ENCODE results near the gene ZCCHC7. TPM values are rescaled to one million over a fixed set of nuclear protein-coding genes. Genes with fewer than 3 reads are reported as not detected.
"Not testable (repeated sequence)": the region's sequence is repeated elsewhere in the genome, so short reads cannot be mapped to it uniquely, and the experiment has no call there.

ZCCHC7 gene
- 19.3 and 26.9 TPM in 2 replicates for total RNA-seq

- DNase-seq (ENCODE audit: low read depth) (peak; percentile 83), FAIRE-seq (peak; percentile 58)
- Histone ChIP-seq H3K36me3 (ENCODE audit: control insufficient read depth, insufficient read depth, low read length) (no peaks in the 10 kb centered on the region), H3K27me3 (ENCODE audit: control insufficient read depth, insufficient read depth, low read length) (no peaks in the 10 kb centered on the region), H3K4me3 (ENCODE audit: low read depth, low read length) (peak within 1 kb of the TSS; percentile 91)
- TF ChIP-seq, protein P1, sequence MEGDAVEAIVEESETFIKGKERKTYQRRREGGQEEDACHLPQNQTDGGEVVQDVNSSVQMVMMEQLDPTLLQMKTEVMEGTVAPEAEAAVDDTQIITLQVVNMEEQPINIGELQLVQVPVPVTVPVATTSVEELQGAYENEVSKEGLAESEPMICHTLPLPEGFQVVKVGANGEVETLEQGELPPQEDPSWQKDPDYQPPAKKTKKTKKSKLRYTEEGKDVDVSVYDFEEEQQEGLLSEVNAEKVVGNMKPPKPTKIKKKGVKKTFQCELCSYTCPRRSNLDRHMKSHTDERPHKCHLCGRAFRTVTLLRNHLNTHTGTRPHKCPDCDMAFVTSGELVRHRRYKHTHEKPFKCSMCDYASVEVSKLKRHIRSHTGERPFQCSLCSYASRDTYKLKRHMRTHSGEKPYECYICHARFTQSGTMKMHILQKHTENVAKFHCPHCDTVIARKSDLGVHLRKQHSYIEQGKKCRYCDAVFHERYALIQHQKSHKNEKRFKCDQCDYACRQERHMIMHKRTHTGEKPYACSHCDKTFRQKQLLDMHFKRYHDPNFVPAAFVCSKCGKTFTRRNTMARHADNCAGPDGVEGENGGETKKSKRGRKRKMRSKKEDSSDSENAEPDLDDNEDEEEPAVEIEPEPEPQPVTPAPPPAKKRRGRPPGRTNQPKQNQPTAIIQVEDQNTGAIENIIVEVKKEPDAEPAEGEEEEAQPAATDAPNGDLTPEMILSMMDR (IDR thresholded peaks at IDR 0.05; ENCODE audit: insufficient read depth, low read length, severe bottlenecking): no peak
Measured at GRCh38 chr9:37119907-37120842, at the start of gene ZCCHC7. Gene ZCCHC7 (plus strand): TSS chr9:37120574.

DNA sequence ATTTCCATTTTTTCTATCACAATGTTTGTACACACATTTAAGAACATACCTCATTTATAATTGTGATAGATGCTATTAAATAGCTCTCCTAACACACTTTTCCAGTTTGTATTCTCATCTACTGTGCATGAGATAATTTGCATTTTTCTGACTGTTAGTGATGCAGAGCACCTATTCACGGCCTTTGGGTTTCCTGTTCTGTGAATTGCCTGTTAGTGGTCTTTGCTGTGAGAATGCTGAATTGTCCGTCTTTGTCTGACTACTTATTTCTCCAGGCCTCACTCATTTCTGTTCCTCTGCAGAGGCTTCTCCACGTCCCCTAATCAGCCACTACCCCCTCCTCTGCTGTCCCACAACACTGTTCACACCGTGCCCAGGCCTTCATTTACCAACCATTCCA is 45.6 kb upstream of the ZCCHC7 start:
- not testable (repeated sequence) for H3K36me3 ChIP-seq (ENCODE audit: control insufficient read depth, insufficient read depth, low read length); H3K27me3 ChIP-seq (ENCODE audit: control insufficient read depth, insufficient read depth, low read length); DNase-seq (ENCODE audit: low read depth); H3K4me3 ChIP-seq (ENCODE audit: low read depth, low read length)
- peak; percentile 28 for FAIRE-seq

DNA sequence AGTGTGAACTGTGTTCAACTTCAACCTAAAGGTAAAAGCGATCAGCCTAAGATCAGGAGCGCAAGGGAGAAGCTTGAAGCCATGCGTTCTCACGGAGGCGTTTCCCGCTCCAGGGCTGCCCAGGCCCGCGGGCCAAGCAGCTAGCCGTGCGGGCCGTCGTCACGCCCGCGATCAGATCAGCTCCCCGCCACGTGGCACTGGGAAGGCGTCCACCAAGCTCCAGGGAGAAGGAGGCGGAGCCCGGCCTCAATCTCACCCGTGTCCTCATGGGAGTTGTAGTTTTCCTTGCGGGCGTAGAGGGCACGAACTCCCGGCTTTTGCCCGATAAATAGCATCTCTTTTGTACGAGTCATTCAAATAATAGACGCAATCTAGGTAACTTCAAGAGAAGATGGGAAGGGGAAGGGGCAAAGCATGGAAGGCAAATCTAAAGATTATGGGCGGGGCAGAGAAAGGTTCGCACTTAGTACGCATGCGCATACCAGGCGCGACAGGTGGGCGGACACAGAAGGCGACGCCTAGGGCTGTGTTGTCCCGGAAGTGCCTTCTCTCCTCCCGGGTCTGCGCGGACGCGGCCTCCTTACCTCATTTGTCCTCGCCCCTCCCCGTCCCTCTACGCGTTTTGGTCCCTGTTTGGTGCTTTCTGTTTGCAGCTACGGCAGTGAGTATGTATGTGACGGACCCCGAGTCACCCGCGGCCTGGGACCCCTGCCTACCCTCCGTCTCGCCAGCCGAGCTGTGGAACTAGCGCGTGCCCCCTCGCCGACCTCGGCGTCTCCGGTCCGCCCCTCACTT is 40.8 kb upstream of the ZCCHC7 start:
- peak overlapping the region; percentile 100 for H3K4me3 ChIP-seq (ENCODE audit: low read depth, low read length)
- H3K36me3 ChIP-seq (ENCODE audit: control insufficient read depth, insufficient read depth, low read length): no peaks in the 10 kb centered on the region
- DNase-seq (ENCODE audit: low read depth) (peak; percentile 86), FAIRE-seq (peak; percentile 50)
- H3K27me3 ChIP-seq (ENCODE audit: control insufficient read depth, insufficient read depth, low read length): no peaks in the 10 kb centered on the region
- TF ChIP-seq, protein P1 (IDR thresholded peaks at IDR 0.05; ENCODE audit: insufficient read depth, low read length, severe bottlenecking): no peak

DNA sequence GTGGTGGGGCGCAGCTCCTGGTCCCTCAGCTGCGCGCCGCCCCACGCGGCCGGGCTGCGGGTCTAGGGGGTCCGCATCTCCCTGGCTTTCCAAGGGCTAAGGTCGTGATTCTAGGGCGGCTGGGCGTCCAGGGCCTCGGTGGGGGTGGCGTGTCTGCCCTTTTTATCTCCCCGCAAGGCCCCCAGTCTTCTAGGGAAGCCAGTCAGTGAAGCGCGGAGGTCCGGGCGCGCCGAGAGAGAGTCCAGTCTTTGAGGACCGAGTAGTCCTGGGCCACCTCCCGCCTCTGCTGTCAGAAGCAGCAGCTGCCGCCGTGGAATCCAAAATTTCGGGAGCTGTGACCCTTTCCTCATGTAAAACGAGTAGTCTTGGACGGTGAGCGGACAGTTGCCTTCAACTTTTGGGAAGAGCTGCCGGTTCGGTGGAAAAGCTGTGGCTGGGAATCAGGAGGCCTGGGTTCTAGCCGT is 40.2 kb upstream of the ZCCHC7 start:
- not testable (repeated sequence) for H3K36me3 ChIP-seq (ENCODE audit: control insufficient read depth, insufficient read depth, low read length); DNase-seq (ENCODE audit: low read depth); H3K27me3 ChIP-seq (ENCODE audit: control insufficient read depth, insufficient read depth, low read length); FAIRE-seq
- peak overlapping the region; percentile 100 for H3K4me3 ChIP-seq (ENCODE audit: low read depth, low read length)

GRCh38 chr9:37081507-37081906 is 38.9 kb upstream of the ZCCHC7 start:
- not testable (repeated sequence) for H3K27me3 ChIP-seq (ENCODE audit: control insufficient read depth, insufficient read depth, low read length); H3K4me3 ChIP-seq (ENCODE audit: low read depth, low read length); H3K36me3 ChIP-seq (ENCODE audit: control insufficient read depth, insufficient read depth, low read length); FAIRE-seq; DNase-seq (ENCODE audit: low read depth)

GRCh38 chr9:37082214-37082765 is 38.1 kb upstream of the ZCCHC7 start:
- no peak for FAIRE-seq
- Histone ChIP-seq H3K36me3 (ENCODE audit: control insufficient read depth, insufficient read depth, low read length) (peaks cover 4% of the 10 kb centered on the region), H3K27me3 (ENCODE audit: control insufficient read depth, insufficient read depth, low read length) (no peaks in the 10 kb centered on the region), H3K4me3 (ENCODE audit: low read depth, low read length) (no peak overlapping the region)
- TF ChIP-seq, protein P1 (IDR thresholded peaks at IDR 0.05; ENCODE audit: insufficient read depth, low read length, severe bottlenecking): no peak
- no peak for DNase-seq (ENCODE audit: low read depth)

DNA sequence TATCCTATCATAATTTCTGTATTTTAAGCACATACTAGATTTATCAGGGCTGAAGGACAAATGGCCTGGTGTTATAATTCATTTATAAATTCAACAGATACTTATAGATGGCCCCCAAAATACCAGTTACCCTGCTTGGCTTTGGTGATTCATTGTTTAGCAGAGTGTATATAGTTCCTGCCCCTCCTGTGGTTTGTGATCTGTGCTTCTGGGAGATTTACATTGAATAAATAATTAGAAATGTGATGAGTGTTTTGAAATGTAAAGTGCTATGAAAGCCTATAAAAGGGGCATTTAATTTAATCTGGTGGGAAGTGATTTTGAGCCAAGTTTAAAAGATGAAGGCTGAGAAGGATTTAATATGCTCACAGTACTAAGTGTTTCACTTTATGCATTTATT is 36.7 kb upstream of the ZCCHC7 start:
- no peak for FAIRE-seq

More for the DNA sequence above, 36.7 kb upstream of the ZCCHC7 start:
- Histone ChIP-seq H3K36me3 (ENCODE audit: control insufficient read depth, insufficient read depth, low read length) (peaks cover 4% of the 10 kb centered on the region), H3K4me3 (ENCODE audit: low read depth, low read length) (no peak overlapping the region), H3K27me3 (ENCODE audit: control insufficient read depth, insufficient read depth, low read length) (no peaks in the 10 kb centered on the region)
- no peak for DNase-seq (ENCODE audit: low read depth)
- TF ChIP-seq, protein P1 (IDR thresholded peaks at IDR 0.05; ENCODE audit: insufficient read depth, low read length, severe bottlenecking): no peak
